DOHH2 (cell line): ENCODE data around the gene GYPB.
"Not testable (repeated sequence)": the region's sequence is repeated elsewhere in the genome, so short reads cannot be mapped to it uniquely, and the experiment has no call there.

Source experiments
- CTCF ChIP-seq: fragments of 200-600 bp; sonication (generic); IDR thresholded peaks from one replicate; pipeline ENCODE4 v1.5.1; 2014; ENCODE audit warnings: antibody characterized with exemption, mild to moderate bottlenecking, low read depth, low read length; ENCODE audit not compliant: poor library complexity, severe bottlenecking
- EZH2phosphoT487 ChIP-seq: fragments of 200-600 bp; sonication (generic); IDR thresholded peaks from 2 replicates; pipeline ENCODE4 v1.6.1; 2017; ENCODE audit warnings: borderline replicate concordance, mild to moderate bottlenecking, antibody characterized with exemption, low read length, moderate library complexity, mixed read lengths

GRCh38 chr4:144000331-144000995 is 18.7 kb downstream of the GYPB start:
- TF ChIP-seq CTCF, EZH2phosphoT487: not testable (repeated sequence)
